ENCODE data around the gene ORM2.

Gene ORM2

GRCh38 chr9:114342755-114343440, 13.2 kb downstream of the ORM2 start:
- H3K4me3 ChIP-seq (ENCODE audit: low read depth, low read length), result no peak overlapping the region
- TF ChIP-seq CTCF (IDR thresholded peaks at IDR 0.05; ENCODE audit: low read depth, low read length), result no peak

GRCh38 chr9:114343471-114344187, 14.0 kb downstream of the ORM2 start:
- TF ChIP-seq CTCF (IDR thresholded peaks at IDR 0.05; ENCODE audit: low read depth, low read length), result no peak
- no peak overlapping the region for H3K4me3 ChIP-seq (ENCODE audit: low read depth, low read length)

DNA sequence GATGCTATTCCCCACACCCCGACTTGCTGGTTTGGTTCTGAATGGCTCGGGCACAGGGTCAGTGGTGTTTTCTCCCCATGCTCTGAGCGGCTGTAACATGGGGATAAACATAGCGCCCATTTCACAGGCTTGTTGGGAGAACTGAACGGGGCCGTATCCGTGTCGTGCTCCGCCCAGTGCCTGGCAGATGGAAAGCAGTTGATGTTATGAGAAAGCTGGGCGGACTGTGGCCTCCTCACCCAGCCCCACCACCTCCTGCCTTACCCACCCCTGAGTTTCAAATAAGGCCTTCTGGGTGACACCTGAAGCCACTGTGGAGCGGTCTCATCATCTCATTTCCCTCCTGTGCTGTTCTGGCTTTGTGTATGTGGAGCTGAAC, 14.5 kb downstream of the ORM2 start:
- H3K4me3 ChIP-seq (ENCODE audit: low read depth, low read length), result no peak overlapping the region
- no peak for TF ChIP-seq CTCF (IDR thresholded peaks at IDR 0.05; ENCODE audit: low read depth, low read length)

GRCh38 chr9:114344692-114345091, 15.0 kb downstream of the ORM2 start:
- no peak for TF ChIP-seq CTCF (IDR thresholded peaks at IDR 0.05; ENCODE audit: low read depth, low read length)
- no peak overlapping the region for H3K4me3 ChIP-seq (ENCODE audit: low read depth, low read length)

GRCh38 chr9:114345493-114346065, 15.9 kb downstream of the ORM2 start:
- no peak overlapping the region for H3K4me3 ChIP-seq (ENCODE audit: low read depth, low read length)
- TF ChIP-seq CTCF (IDR thresholded peaks at IDR 0.05; ENCODE audit: low read depth, low read length), result no peak

DNA sequence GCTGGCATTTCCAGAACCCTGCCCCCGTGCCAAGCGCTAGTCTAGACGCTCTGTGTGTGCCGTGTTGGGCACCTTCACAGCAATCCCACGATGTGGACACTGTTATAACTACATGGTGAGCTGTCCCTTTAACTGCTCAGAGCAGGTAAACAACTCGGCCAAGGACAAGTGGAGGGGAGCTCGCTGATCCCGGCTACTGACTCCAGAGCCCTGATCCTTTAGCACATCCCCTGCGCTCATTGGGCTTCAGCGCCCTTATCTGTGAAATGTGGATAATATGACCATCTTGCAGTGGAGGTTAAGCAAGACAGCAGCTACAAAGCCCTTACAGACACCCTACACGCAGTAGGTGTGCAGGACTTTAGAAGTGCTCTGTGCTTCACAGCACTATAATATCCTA, 16.5 kb downstream of the ORM2 start:
- no peak for TF ChIP-seq CTCF (IDR thresholded peaks at IDR 0.05; ENCODE audit: low read depth, low read length)

DNA sequence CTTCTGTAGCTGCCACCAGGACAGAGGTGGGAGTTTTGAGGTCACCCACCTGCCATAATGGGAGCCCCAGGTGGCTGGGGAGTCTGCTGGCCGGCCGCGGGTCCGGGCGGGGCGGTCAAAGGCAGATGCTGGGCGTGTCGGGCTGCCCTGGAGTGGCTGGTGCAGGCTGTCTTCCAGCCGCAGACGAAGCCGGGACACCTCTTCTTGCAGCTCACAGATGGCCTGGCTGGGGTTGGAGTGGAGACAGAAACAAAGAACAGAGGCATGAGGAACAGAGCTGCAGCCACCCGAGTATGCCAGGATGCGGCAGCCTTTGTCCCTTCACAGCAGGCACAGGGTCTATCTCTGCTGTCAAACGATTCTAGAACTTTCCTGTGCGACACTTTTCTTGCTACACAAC, 18.0 kb downstream of the ORM2 start:
- no peak for TF ChIP-seq CTCF (IDR thresholded peaks at IDR 0.05; ENCODE audit: low read depth, low read length)
- H3K4me3 ChIP-seq (ENCODE audit: low read depth, low read length), result no peak overlapping the region

More for the DNA sequence above, 16.5 kb downstream of the ORM2 start:
- H3K4me3 ChIP-seq (ENCODE audit: low read depth, low read length), result no peak overlapping the region
